MM.1S (cell line): ENCODE results near the gene NELL1.

Source experiments
- EZH2 ChIP-seq: fragments of 300-600 bp; sonication (generic); optimal IDR thresholded peaks from 2 replicates; pipeline ENCODE3; 2017; ENCODE audit warnings: low read depth, mild to moderate bottlenecking, antibody characterized with exemption, low read length, mixed read lengths
- EZH2phosphoT487 ChIP-seq: fragments of 300-600 bp; sonication (generic); IDR thresholded peaks from 2 replicates; pipeline ENCODE4 v1.6.1; 2018; ENCODE audit warnings: antibody characterized with exemption, low read length
- TF ChIP-seq, protein P1 (sequence below): fragments of 300-600 bp; sonication (generic); IDR thresholded peaks from 2 replicates; pipeline ENCODE4 v1.5.1; 2016; ENCODE audit warnings: antibody characterized with exemption, low read length, mixed read lengths

DNA sequence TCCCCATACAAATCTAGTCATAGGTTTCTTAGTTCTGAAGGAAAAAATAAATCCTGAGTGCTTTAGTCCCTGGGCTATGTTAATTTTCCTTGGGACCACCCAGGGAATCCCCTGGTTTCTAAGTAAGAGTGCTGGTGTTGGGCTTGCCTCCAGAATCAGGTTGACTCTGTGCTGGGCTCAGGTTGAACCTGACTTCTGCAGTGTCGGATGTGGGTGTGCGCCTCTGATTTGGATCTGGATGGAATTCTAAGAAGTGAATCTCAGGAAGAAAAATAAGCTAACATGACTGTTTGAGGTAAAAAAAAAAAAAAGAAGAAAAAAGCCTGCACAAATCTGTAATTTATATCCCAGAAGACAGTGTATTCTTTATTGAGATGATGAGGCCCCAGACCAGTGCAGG lies 29.0 kb upstream of the NELL1 start:
- TF ChIP-seq EZH2phosphoT487 (no peak), EZH2 (no peak)
- TF ChIP-seq, protein P1, sequence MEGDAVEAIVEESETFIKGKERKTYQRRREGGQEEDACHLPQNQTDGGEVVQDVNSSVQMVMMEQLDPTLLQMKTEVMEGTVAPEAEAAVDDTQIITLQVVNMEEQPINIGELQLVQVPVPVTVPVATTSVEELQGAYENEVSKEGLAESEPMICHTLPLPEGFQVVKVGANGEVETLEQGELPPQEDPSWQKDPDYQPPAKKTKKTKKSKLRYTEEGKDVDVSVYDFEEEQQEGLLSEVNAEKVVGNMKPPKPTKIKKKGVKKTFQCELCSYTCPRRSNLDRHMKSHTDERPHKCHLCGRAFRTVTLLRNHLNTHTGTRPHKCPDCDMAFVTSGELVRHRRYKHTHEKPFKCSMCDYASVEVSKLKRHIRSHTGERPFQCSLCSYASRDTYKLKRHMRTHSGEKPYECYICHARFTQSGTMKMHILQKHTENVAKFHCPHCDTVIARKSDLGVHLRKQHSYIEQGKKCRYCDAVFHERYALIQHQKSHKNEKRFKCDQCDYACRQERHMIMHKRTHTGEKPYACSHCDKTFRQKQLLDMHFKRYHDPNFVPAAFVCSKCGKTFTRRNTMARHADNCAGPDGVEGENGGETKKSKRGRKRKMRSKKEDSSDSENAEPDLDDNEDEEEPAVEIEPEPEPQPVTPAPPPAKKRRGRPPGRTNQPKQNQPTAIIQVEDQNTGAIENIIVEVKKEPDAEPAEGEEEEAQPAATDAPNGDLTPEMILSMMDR = no peak
